H1 (cell line): ENCODE measurements around the gene NT5C3B.

ENCODE experiments used
- BACH1 ChIP-seq: IDR thresholded peaks from 2 replicates; pipeline ENCODE4 v1.6.1; 2012; ENCODE audit warnings: low read length, improper control_type of control experiment
- CEBPB ChIP-seq: IDR thresholded peaks from 2 replicates; pipeline ENCODE4 v1.6.1; 2012; ENCODE audit warnings: low read depth, low read length
- CREB1 ChIP-seq: IDR thresholded peaks from 2 replicates; pipeline ENCODE4 v1.6.1; 2012; ENCODE audit warnings: inconsistent platforms
- CTCF ChIP-seq, 3 experiments: IDR thresholded peaks; 1 replicate in 2 of 3; 2 replicates in 1 of 3; pipeline versions ENCODE4 v1.5.1 to v1.6.1; 2011; ENCODE audit warnings: low read length in 3 of 3, mild to moderate bottlenecking in 3 of 3, inconsistent platforms in 2 of 3, low read depth in 1 of 3, moderate library complexity in 1 of 3; ENCODE audit not compliant: insufficient read depth in 1 of 3; ENCODE audit errors: control extremely low read depth in 1 of 3
- EZH2 ChIP-seq: fragments of 200-600 bp; sonication (generic); IDR thresholded peaks from 2 replicates; pipeline ENCODE4 v1.7.1; 2012; ENCODE audit warnings: low read depth, mild to moderate bottlenecking, moderate library complexity, low read length, inconsistent platforms; ENCODE audit not compliant: severe bottlenecking
- FOSL1 ChIP-seq: IDR thresholded peaks from 2 replicates; pipeline ENCODE4 v1.6.1; 2011; ENCODE audit warnings: mild to moderate bottlenecking, low read depth, low read length, moderate library complexity; ENCODE audit not compliant: insufficient read depth
- MAX ChIP-seq: IDR thresholded peaks from 2 replicates; pipeline ENCODE4 v1.6.1; 2012; ENCODE audit warnings: inconsistent platforms
- POLR2AphosphoS5 ChIP-seq: IDR thresholded peaks from 2 replicates; pipeline ENCODE4 v1.6.1; 2011; ENCODE audit warnings: low read depth, low read length
- RAD21 ChIP-seq, 2 experiments: IDR thresholded peaks in 1 of 2; conservative IDR thresholded peaks in 1 of 2; 2 replicates each; pipeline ENCODE4 v1.6.1; 2011; ENCODE audit warnings: low read depth in 2 of 2, low read length in 2 of 2, improper control_type of control experiment in 1 of 2, inconsistent platforms in 1 of 2, mild to moderate bottlenecking in 1 of 2, moderate library complexity in 1 of 2
- RBBP5 ChIP-seq: IDR thresholded peaks from 2 replicates; pipeline ENCODE4 v1.7.1; 2012; ENCODE audit warnings: low read depth, mild to moderate bottlenecking, inconsistent platforms, low read length, moderate library complexity, borderline replicate concordance
- TBP ChIP-seq: IDR thresholded peaks from 2 replicates; pipeline ENCODE4 v1.6.1; 2011; ENCODE audit warnings: low read depth, low read length, improper control_type of control experiment
- YY1 ChIP-seq: IDR thresholded peaks from 2 replicates; pipeline ENCODE4 v1.6.1; 2011; ENCODE audit warnings: low read depth, mild to moderate bottlenecking, low read length

GRCh38 chr17:41864498-41864835 is 28.4 kb upstream of the NT5C3B start:
- no peak for TF ChIP-seq CTCF (IDR thresholded peaks at IDR 0.05; ENCODE audit: control extremely low read depth in 1 of 3, insufficient read depth in 1 of 3, low read depth in 1 of 3, low read length in 3 of 3)
- no peak for TF ChIP-seq RBBP5
- TF ChIP-seq MAX = no peak
- TF ChIP-seq CREB1 = no peak
- TF ChIP-seq TBP = no peak
- TF ChIP-seq POLR2AphosphoS5 = no peak
- no peak for TF ChIP-seq EZH2
- no peak for TF ChIP-seq FOSL1
- TF ChIP-seq RAD21 (IDR thresholded peaks at IDR 0.05 in 1 of 2, conservative IDR thresholded peaks at IDR 0.05 in 1 of 2; ENCODE audit: low read depth in 2 of 2, low read length in 2 of 2) = no peak
- no peak for TF ChIP-seq CEBPB
- no peak for TF ChIP-seq YY1
- TF ChIP-seq BACH1 = no peak
